KOPT-K1 (cell line): ENCODE data around the gene CCSER1.
"Not testable (repeated sequence)": the region's sequence is repeated elsewhere in the genome, so short reads cannot be mapped to it uniquely, and the experiment has no call there.

ENCODE experiments used
- H3K27ac ChIP-seq: fragments of 200-600 bp; sonication (generic); 2 replicates; pipeline ENCODE4 v1.5.1; 2016; ENCODE audit warnings: antibody characterized with exemption, mild to moderate bottlenecking, low read depth, low read length; ENCODE audit not compliant: poor library complexity, severe bottlenecking
- H3K36me3 ChIP-seq: fragments of 200-600 bp; sonication (generic); 2 replicates; pipeline ENCODE4 v1.5.1; 2017; ENCODE audit warnings: antibody characterized with exemption, mild to moderate bottlenecking, low read length, moderate library complexity; ENCODE audit not compliant: insufficient read depth
- H3K9me3 ChIP-seq: fragments of 200-600 bp; sonication (generic); 2 replicates; pipeline ENCODE4 v1.5.1; 2017; ENCODE audit warnings: antibody characterized with exemption, low read length, mild to moderate bottlenecking; ENCODE audit not compliant: insufficient read depth, poor library complexity, severe bottlenecking

The CCSER1 gene

GRCh38 chr4:90274175-90274574, 147.0 kb downstream of the CCSER1 start:
- Histone ChIP-seq H3K36me3 (no peaks in the 10 kb centered on the region), H3K27ac (no peak overlapping the region), H3K9me3 (no peaks in the 10 kb centered on the region)

- H3K9me3 ChIP-seq, result no peaks in the 10 kb centered on the region
- no peak overlapping the region for H3K27ac ChIP-seq
- no peaks in the 10 kb centered on the region for H3K36me3 ChIP-seq
These were observed 153.8 kb downstream of the CCSER1 start for GRCh38 chr4:90280954-90281353.

- no peaks in the 10 kb centered on the region for H3K36me3 ChIP-seq
- H3K27ac ChIP-seq, result no peak overlapping the region
- H3K9me3 ChIP-seq, result no peaks in the 10 kb centered on the region
These were observed 154.6 kb downstream of the CCSER1 start for GRCh38 chr4:90281541-90282355.

GRCh38 chr4:90290345-90290744, 163.2 kb downstream of the CCSER1 start:
- Histone ChIP-seq H3K27ac (no peak overlapping the region), H3K9me3 (no peaks in the 10 kb centered on the region)

GRCh38 chr4:90292438-90292837, 165.2 kb downstream of the CCSER1 start:
- Histone ChIP-seq H3K9me3 (no peaks in the 10 kb centered on the region), H3K36me3 (no peaks in the 10 kb centered on the region), H3K27ac (no peak overlapping the region)

More at GRCh38 chr4:90290345-90290744, 163.2 kb downstream of the CCSER1 start:
- no peaks in the 10 kb centered on the region for H3K36me3 ChIP-seq

- H3K36me3 ChIP-seq, result no peaks in the 10 kb centered on the region
- no peaks in the 10 kb centered on the region for H3K9me3 ChIP-seq
- no peak overlapping the region for H3K27ac ChIP-seq
These were observed 166.1 kb downstream of the CCSER1 start for GRCh38 chr4:90293320-90293719.

GRCh38 chr4:90299373-90299772, 172.2 kb downstream of the CCSER1 start:
- Histone ChIP-seq H3K36me3 (no peaks in the 10 kb centered on the region), H3K9me3 (no peaks in the 10 kb centered on the region), H3K27ac (no peak overlapping the region)

- Histone ChIP-seq H3K27ac (no peak overlapping the region), H3K36me3 (no peaks in the 10 kb centered on the region), H3K9me3 (no peaks in the 10 kb centered on the region)
These were observed 179.6 kb downstream of the CCSER1 start for GRCh38 chr4:90306810-90307209.

- H3K36me3 ChIP-seq, H3K27ac ChIP-seq, H3K9me3 ChIP-seq: not testable (repeated sequence)
These were observed 189.9 kb downstream of the CCSER1 start for GRCh38 chr4:90317140-90317539.

- H3K36me3 ChIP-seq, result no peaks in the 10 kb centered on the region
- H3K27ac ChIP-seq, result no peak overlapping the region
These were observed 190.6 kb downstream of the CCSER1 start for GRCh38 chr4:90317785-90318184.

GRCh38 chr4:90318193-90318592, 191.0 kb downstream of the CCSER1 start:
- H3K27ac ChIP-seq, result no peak overlapping the region
- no peaks in the 10 kb centered on the region for H3K9me3 ChIP-seq
- no peaks in the 10 kb centered on the region for H3K36me3 ChIP-seq

More at GRCh38 chr4:90317785-90318184, 190.6 kb downstream of the CCSER1 start:
- no peaks in the 10 kb centered on the region for H3K9me3 ChIP-seq

- Histone ChIP-seq H3K27ac (no peak overlapping the region), H3K9me3 (no peaks in the 10 kb centered on the region), H3K36me3 (no peaks in the 10 kb centered on the region)
These were observed 201.4 kb downstream of the CCSER1 start for GRCh38 chr4:90328558-90328957.

- Histone ChIP-seq H3K27ac (no peak overlapping the region), H3K36me3 (no peaks in the 10 kb centered on the region), H3K9me3 (no peaks in the 10 kb centered on the region)
These were observed 203.4 kb downstream of the CCSER1 start for GRCh38 chr4:90330546-90330945.

- Histone ChIP-seq H3K36me3 (no peaks in the 10 kb centered on the region), H3K27ac (no peak overlapping the region), H3K9me3 (no peaks in the 10 kb centered on the region)
These were observed 218.5 kb downstream of the CCSER1 start for GRCh38 chr4:90345549-90346215.

GRCh38 chr4:90349636-90350035, 222.4 kb downstream of the CCSER1 start:
- H3K9me3 ChIP-seq, result no peaks in the 10 kb centered on the region
- no peaks in the 10 kb centered on the region for H3K36me3 ChIP-seq
- H3K27ac ChIP-seq, result no peak overlapping the region
